Heart right ventricle (tissue), 16 donors: Measurements from ENCODE around the gene SLC44A2. TPM values are rescaled to one million over a fixed set of nuclear protein-coding genes. Genes with fewer than 3 reads are reported as not detected.
A peak's percentile ranks its signal among the peaks of the same experiment; 100 is the strongest.

Experiments used
- ATAC-seq, 8 donors: fragments of 200-7000 bp; cut with Tn5 transposase; one replicate each; pipeline ENCODE4 v1.9.1; 2020; ENCODE audit warnings: mild to moderate bottlenecking in 8 of 8, moderate library complexity in 8 of 8, moderate number of reproducible peaks in 1 of 8
- DNase-seq, 2 donors: peaks; one replicate each; pipeline ENCODE4 v3.0.0-alpha.2; 2020
- H3K27ac ChIP-seq, 10 donors: fragments of 200-600 bp; sonication (generic) in 2 of 10; one replicate each; pipeline versions ENCODE4 v1.5.0 to v1.8.0; 2020 to 2022; ENCODE audit warnings: mild to moderate bottlenecking in 3 of 10
- H3K27me3 ChIP-seq, 7 donors: fragments of 200-600 bp; one replicate each; pipeline ENCODE4 v1.8.0; 2021 to 2022; ENCODE audit warnings: mild to moderate bottlenecking in 2 of 7
- H3K36me3 ChIP-seq, 9 donors: fragments of 200-600 bp; sonication (generic) in 1 of 9; one replicate each; pipeline versions ENCODE4 v1.5.0 to v1.8.0; 2020 to 2022; ENCODE audit warnings: mild to moderate bottlenecking in 2 of 9
- H3K4me1 ChIP-seq, 9 donors: fragments of 200-600 bp; sonication (generic) in 1 of 9; one replicate each; pipeline versions ENCODE4 v1.5.0 to v1.8.0; 2020 to 2022; ENCODE audit warnings: mild to moderate bottlenecking in 4 of 9
- H3K4me3 ChIP-seq, 10 donors: fragments of 200-600 bp; sonication (generic) in 2 of 10; one replicate each; pipeline versions ENCODE4 v1.5.0 to v1.8.0; 2020 to 2022; ENCODE audit warnings: mild to moderate bottlenecking in 7 of 10, moderate library complexity in 2 of 10
- H3K9me3 ChIP-seq, 11 donors: fragments of 200-600 bp in 10 of 11; sonication (generic) in 2 of 11; one replicate each; pipeline versions ENCODE4 v1.5.0 to v1.8.0; 2013 to 2022; ENCODE audit warnings: mild to moderate bottlenecking in 2 of 11, control low read depth in 1 of 11, moderate library complexity in 1 of 11
- CTCF ChIP-seq, 9 donors: fragments of 200-600 bp; sonication (generic) in 2 of 9; IDR thresholded peaks; one replicate each; pipeline versions ENCODE4 v1.5.0 to v1.8.0; 2021 to 2022; ENCODE audit warnings: antibody characterized with exemption in 9 of 9, mild to moderate bottlenecking in 5 of 9, moderate library complexity in 1 of 9
- WGBS, 2 donors: extraction: QIAGEN DNeasy Blood & Tissue Kit; methylation state at CpG; one replicate each; pipeline ENCODE4 v1.1.7; 2013; ENCODE audit warnings: inconsistent platforms in 1 of 2; 5-methylcytosine and 5-hydroxymethylcytosine counted together
- intact Hi-C, 10 donors: fragments of 100-400 bp; cut with DNase I; formaldehyde crosslinking; loops; one replicate each; pipeline versions ENCODE4 v1.11.1 to v1.14.2; 2022
- polyA plus RNA-seq, 2 donors: library from polyadenylated mRNA; stranded (reverse); fragments of 200-250 nt; gene quantifications; one replicate each; pipeline ENCODE4 v1.2.3, GENCODE V29; 2013
- total RNA-seq, 10 donors: library from RNA; stranded (reverse); fragmentation: NEBNext Ultra II Directional in 3 of 10; extraction: Animal tissue kit (Norgen Biotek cat#: 25700) in 3 of 10; gene quantifications; one replicate each; pipeline versions ENCODE4 v1.2.1 to v1.2.4, GENCODE V29; 2021 to 2023
- donor health status: Arrhythmogenic right ventricular cardiomyopathy.
- donor health status: ischemic (EF 13 %, LVEDD 7.1; RV severe dilation, severe dysfunction).
- donor health status: healthy with polysubstance abuse.
- donor health status: DM: no; HTN: yes; CAD: no.
- donor health status: DM: no; HTN: no; CAD: no.
- donor health status: ischemic (EF 25% LVEDD 6.9; RV normal size, moderate dysfunction).
- donor health status: ischemic (EF 25% LVEDD 5.7; RV mildly dilated, moderate dysfunction).
- donor health status: healthy.
- donor health status: DM: yes; HTN: yes; CAD: no.
- donor health status: Ischemic cardiomyopathy.
- donor health status: ischemic (EF 35%, LVEDD 5.7; RV mildly dilated, moderate dysfunction).
- donor health status: nonischemic (EF 11% LVEDD 7.7; RV severe dilation, severe dysfunction).
- donor health status: DM: yes; HTN: yes; CAD: no.
- donor health status: PGD.
- donor health status: ischemic (EF 29% LVEDD 5.4; RV normal size, mild dysfunction).
- donor health status: nonischemic (EF 23%, LVEDD 6.1; RV moderate dilation, normal function).

Gene SLC44A2
- total and polyA plus RNA-seq, 12 donors: 56.2 to 114 (median 95.2) TPM

GRCh38 chr19:10604460-10604980, 20.8 kb upstream of the SLC44A2 start:
- 62 to 67% methylated on average over 9 of the region's 9 CpGs for WGBS, 2 donors
- intact Hi-C loops: loop anchor here in 1 of 10 donors (5.0 kb wide), 1 partner anchor 33 kb away; no protein-coding TSS in a partner anchor
- DNase-seq (peak; percentile 33 to 37), ATAC-seq (peak in 6 of 8 donors; percentile 12 to 37 (median 29))
- Histone ChIP-seq H3K4me1 (peaks cover 0 to 41% (median 36%) of the 10 kb centered on the region in 9 donors), H3K4me3 (peak overlapping the region in 7 of 10 donors; percentile 92 to 100 (median 100)), H3K9me3 (peaks cover 0 to 5% (median 0%) of the 10 kb centered on the region in 11 donors), H3K27me3 (no peaks in the 10 kb centered on the region), H3K36me3 (no peaks in the 10 kb centered on the region), H3K27ac (peak overlapping the region; percentile 91 to 99 (median 98))
- no peak for TF ChIP-seq CTCF (IDR thresholded peaks at IDR 0.05)

DNA sequence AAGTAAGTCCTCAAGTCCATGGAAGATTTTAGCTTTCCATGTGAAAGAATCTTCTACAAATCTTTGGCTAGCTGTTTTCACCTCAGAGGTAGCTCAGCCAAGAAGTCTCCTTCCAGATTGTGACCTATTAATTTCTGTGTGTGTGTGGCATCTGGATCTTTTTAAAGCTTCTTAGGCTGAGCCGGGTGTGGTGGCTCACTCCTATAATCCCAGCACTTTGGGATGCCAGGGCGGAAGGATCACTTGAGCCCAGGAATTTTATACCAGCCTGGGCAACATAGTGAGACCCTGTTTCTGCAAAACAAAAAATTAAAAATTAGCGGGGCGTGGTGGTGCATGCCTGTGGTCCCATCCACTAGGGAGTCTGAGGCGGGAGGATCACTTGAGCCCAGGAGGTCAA, 13.4 kb upstream of the SLC44A2 start:
- ATAC-seq: peak in 1 of 8 donors; percentile 25
- intact Hi-C loops: no loop called here
- TF ChIP-seq CTCF (IDR thresholded peaks at IDR 0.05): no peak
- Histone ChIP-seq H3K4me1 (peaks cover 15 to 59% (median 44%) of the 10 kb centered on the region in 9 donors), H3K27ac (peak overlapping the region; percentile 58 to 84 (median 74)), H3K9me3 (no peaks in the 10 kb centered on the region), H3K4me3 (no peak overlapping the region), H3K27me3 (no peaks in the 10 kb centered on the region), H3K36me3 (peaks cover 0 to 5% (median 0%) of the 10 kb centered on the region in 9 donors)
- no peak for DNase-seq
- WGBS, 2 donors: 76 to 78% methylated on average over 5 of the region's 5 CpGs

GRCh38 chr19:10612499-10613119, 12.7 kb upstream of the SLC44A2 start:
- ATAC-seq (peak; percentile 90 to 99 (median 98)), DNase-seq (peak; percentile 84 to 86)
- H3K9me3 ChIP-seq: no peaks in the 10 kb centered on the region
- no peak for TF ChIP-seq CTCF (IDR thresholded peaks at IDR 0.05)
- peak overlapping the region; percentile 58 to 84 (median 74) for H3K27ac ChIP-seq
- H3K4me1 ChIP-seq: peaks cover 15 to 60% (median 49%) of the 10 kb centered on the region in 9 donors
- H3K27me3 ChIP-seq: no peaks in the 10 kb centered on the region
- intact Hi-C loops: loop anchor here in 1 of 10 donors (1.0 kb wide), 1 partner anchor 13 kb away; the partner anchor contains the start of gene SLC44A2
- peaks cover 0 to 5% (median 0%) of the 10 kb centered on the region in 9 donors for H3K36me3 ChIP-seq
- WGBS, 2 donors: 32 to 40% methylated on average over 15 of the region's 15 CpGs
- H3K4me3 ChIP-seq: peak overlapping the region in 1 of 10 donors; percentile 21

GRCh38 chr19:10615429-10616023, 9.8 kb upstream of the SLC44A2 start:
- Histone ChIP-seq H3K36me3 (peaks cover 0 to 16% (median 0%) of the 10 kb centered on the region in 9 donors), H3K4me3 (no peak overlapping the region), H3K27me3 (no peaks in the 10 kb centered on the region), H3K4me1 (peaks cover 15 to 61% (median 49%) of the 10 kb centered on the region in 9 donors), H3K27ac (peak overlapping the region in 5 of 10 donors; percentile 7 to 28 (median 26)), H3K9me3 (no peaks in the 10 kb centered on the region)
- DNase-seq (no peak), ATAC-seq (peak in 1 of 8 donors; percentile 31)
- intact Hi-C loops: no loop called here
- TF ChIP-seq CTCF (IDR thresholded peaks at IDR 0.05): no peak
- 80 to 93% methylated on average over 14 of the region's 14 CpGs for WGBS, 2 donors
